ENCODE data around the gene ZNF320.

GRCh38 chr19:52943134-52943883, 45.9 kb upstream of the ZNF320 start:
- TF ChIP-seq JUN (CRISPR knock-in tag; IDR thresholded peaks at IDR 0.05) = no peak
- TF ChIP-seq MAX (CRISPR knock-in tag; IDR thresholded peaks at IDR 0.05) = no peak
- no peak for TF ChIP-seq CTCF (IDR thresholded peaks at IDR 0.05)
- no peak for TF ChIP-seq NR1H2 (CRISPR knock-in tag; IDR thresholded peaks at IDR 0.05)
- no peak for TF ChIP-seq E2F5 (CRISPR knock-in tag; IDR thresholded peaks at IDR 0.05)
- TF ChIP-seq USF1 (CRISPR knock-in tag; IDR thresholded peaks at IDR 0.05) = no peak
- no peak for TF ChIP-seq ARID4B (CRISPR knock-in tag; IDR thresholded peaks at IDR 0.05; ENCODE audit: borderline replicate concordance)
